Endodermal cell (in vitro differentiated cells): ENCODE data around the gene FRY. TPM values are rescaled to one million over a fixed set of nuclear protein-coding genes. Genes with fewer than 3 reads are reported as not detected.

Experiments used
- DNase-seq: peaks from one replicate; pipeline ENCODE4 v3.0.0-alpha.2; 2017
- H3K27ac ChIP-seq: 2 replicates; pipeline ENCODE4 v1.5.1; 2013; ENCODE audit warnings: mild to moderate bottlenecking, low read depth, low read length, moderate library complexity
- H3K27me3 ChIP-seq: 2 replicates; pipeline ENCODE4 v1.6.1; 2013; ENCODE audit warnings: mild to moderate bottlenecking, low read length, moderate library complexity; ENCODE audit not compliant: insufficient read depth, control insufficient read depth, poor library complexity, severe bottlenecking
- H3K36me3 ChIP-seq: 2 replicates; pipeline ENCODE4 v1.7.0; 2013; ENCODE audit warnings: mild to moderate bottlenecking, low read length, moderate library complexity; ENCODE audit not compliant: control insufficient read depth, insufficient read depth
- H3K4me1 ChIP-seq: one replicate; pipeline ENCODE4 v1.7.0; 2013; ENCODE audit warnings: low read length; ENCODE audit not compliant: control insufficient read depth, insufficient read depth
- H3K4me3 ChIP-seq: 2 replicates; pipeline ENCODE4 v1.5.1; 2013; ENCODE audit warnings: mild to moderate bottlenecking, low read length, moderate library complexity
- H3K9ac ChIP-seq: 2 replicates; pipeline ENCODE4 v1.6.1; 2013; ENCODE audit warnings: mild to moderate bottlenecking, low read length, moderate library complexity; ENCODE audit not compliant: poor library complexity, severe bottlenecking; ENCODE audit errors: extremely low read depth
- H3K9me3 ChIP-seq: 2 replicates; pipeline ENCODE4 v1.6.1; 2013; ENCODE audit warnings: mild to moderate bottlenecking, low read length, moderate library complexity; ENCODE audit not compliant: control insufficient read depth
- H3K27ac Mint-ChIP-seq: 2 replicates; pipeline ENCODE4 v1.8.0; 2020; ENCODE audit warnings: mixed read lengths
- H3K27me3 Mint-ChIP-seq: 2 replicates; pipeline ENCODE4 v1.8.0; 2021; ENCODE audit warnings: mild to moderate bottlenecking, mixed read lengths; ENCODE audit not compliant: insufficient read depth
- H3K36me3 Mint-ChIP-seq: 2 replicates; pipeline ENCODE4 v1.8.0; 2020; ENCODE audit warnings: low read depth, mixed read lengths
- H3K4me1 Mint-ChIP-seq: 2 replicates; pipeline ENCODE4 v1.8.0; 2020; ENCODE audit warnings: mixed read lengths
- H3K4me3 Mint-ChIP-seq: 2 replicates; pipeline ENCODE4 v1.8.0; 2020; ENCODE audit warnings: mild to moderate bottlenecking, moderate library complexity, mixed read lengths
- H3K9me3 Mint-ChIP-seq: 2 replicates; pipeline ENCODE4 v1.8.0; 2020; ENCODE audit warnings: mild to moderate bottlenecking, mixed read lengths
- WGBS, 2 experiments: methylation state at CpG; one replicate each; pipeline versions ENCODE4 v1.1.5 to v1.1.7; 2013; ENCODE audit warnings: missing lambda C conversion rate in 2 of 2, mixed read lengths in 1 of 2; ENCODE audit not compliant: insufficient coverage in 1 of 2, insufficient read length in 1 of 2; 5-methylcytosine and 5-hydroxymethylcytosine counted together
- total RNA-seq, 2 donors: library from RNA; stranded (reverse); fragmentation: NEBNext Ultra II Directional in 1 of 2; extraction: Animal tissue kit (Norgen Biotek cat#: 25700) in 1 of 2; gene quantifications; 2 replicates in 1 of 2; 3 replicates in 1 of 2; pipeline ENCODE4 v1.2.1, GENCODE V29; 2021
- TF ChIP-seq, protein P1 (sequence below): fragments of 200-600 bp; sonication (generic); conservative IDR thresholded peaks from 2 replicates; pipeline ENCODE4 v1.5.0; 2021; ENCODE audit warnings: antibody characterized with exemption, mild to moderate bottlenecking

The FRY gene
- total RNA-seq, 2 donors from 2014 or later, result 20.1 to 30.8 TPM

DNA sequence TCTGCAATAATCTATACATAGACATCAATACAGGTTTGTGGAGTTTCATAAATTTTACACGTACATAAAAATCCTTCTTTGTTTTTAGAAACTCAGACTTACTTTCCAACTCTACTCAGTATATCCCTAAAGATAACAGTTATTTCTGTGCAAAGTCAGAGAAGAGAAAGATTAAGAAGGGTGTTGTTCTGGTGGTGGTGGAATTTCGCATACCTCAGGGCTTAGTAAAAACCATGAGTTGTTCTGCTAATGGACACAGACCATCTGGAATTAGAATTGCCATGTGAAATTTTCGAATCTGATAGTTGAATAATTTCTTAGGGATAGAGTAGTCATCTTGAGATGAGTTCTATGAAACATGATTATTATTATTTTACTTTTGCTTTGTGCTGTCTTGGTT is 180.8 kb downstream of the FRY start:
- 78 to 100% methylated on average over 2 of the region's 3 CpGs for WGBS, 2 experiments
- no peaks in the 10 kb centered on the region for H3K9me3 ChIP-seq
- Mint-ChIP-seq H3K36me3 (peaks cover 16% of the 10 kb centered on the region), H3K27me3 (no peaks in the 10 kb centered on the region), H3K9me3 (no peaks in the 10 kb centered on the region), H3K4me3 (no peak overlapping the region), H3K27ac (no peak overlapping the region), H3K4me1 (peaks cover 7% of the 10 kb centered on the region)
- H3K4me1 ChIP-seq, result no peaks in the 10 kb centered on the region
- H3K36me3 ChIP-seq, result peaks cover 3% of the 10 kb centered on the region
- H3K27ac ChIP-seq, result no peak overlapping the region
- H3K4me3 ChIP-seq, result no peak overlapping the region
- TF ChIP-seq, protein P1, sequence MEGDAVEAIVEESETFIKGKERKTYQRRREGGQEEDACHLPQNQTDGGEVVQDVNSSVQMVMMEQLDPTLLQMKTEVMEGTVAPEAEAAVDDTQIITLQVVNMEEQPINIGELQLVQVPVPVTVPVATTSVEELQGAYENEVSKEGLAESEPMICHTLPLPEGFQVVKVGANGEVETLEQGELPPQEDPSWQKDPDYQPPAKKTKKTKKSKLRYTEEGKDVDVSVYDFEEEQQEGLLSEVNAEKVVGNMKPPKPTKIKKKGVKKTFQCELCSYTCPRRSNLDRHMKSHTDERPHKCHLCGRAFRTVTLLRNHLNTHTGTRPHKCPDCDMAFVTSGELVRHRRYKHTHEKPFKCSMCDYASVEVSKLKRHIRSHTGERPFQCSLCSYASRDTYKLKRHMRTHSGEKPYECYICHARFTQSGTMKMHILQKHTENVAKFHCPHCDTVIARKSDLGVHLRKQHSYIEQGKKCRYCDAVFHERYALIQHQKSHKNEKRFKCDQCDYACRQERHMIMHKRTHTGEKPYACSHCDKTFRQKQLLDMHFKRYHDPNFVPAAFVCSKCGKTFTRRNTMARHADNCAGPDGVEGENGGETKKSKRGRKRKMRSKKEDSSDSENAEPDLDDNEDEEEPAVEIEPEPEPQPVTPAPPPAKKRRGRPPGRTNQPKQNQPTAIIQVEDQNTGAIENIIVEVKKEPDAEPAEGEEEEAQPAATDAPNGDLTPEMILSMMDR, result no peak
- DNase-seq, result no peak
- H3K9ac ChIP-seq, result no peak overlapping the region
- H3K27me3 ChIP-seq, result no peaks in the 10 kb centered on the region

DNA sequence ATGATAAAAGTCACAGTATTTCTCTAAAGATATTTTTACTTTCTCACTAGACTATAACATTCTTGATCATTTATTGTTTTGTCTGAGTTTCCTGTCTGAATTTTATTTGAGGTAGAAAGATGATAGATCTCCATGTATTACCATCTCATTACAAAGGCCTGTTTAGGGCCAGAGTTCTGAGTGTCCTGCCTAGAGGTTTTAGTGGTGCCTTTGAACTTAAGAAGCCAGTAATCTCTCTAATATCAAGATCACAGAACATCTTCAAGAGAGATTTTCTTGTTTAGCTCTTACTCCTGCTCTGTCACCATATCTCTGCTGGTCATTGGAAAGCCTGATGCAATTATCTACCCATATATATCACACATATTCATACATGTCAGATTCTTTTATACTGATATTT is 182.1 kb downstream of the FRY start:
- Mint-ChIP-seq H3K9me3 (peaks cover 1% of the 10 kb centered on the region), H3K27ac (no peak overlapping the region), H3K4me3 (no peak overlapping the region), H3K4me1 (peaks cover 7% of the 10 kb centered on the region), H3K36me3 (peaks cover 21% of the 10 kb centered on the region), H3K27me3 (no peaks in the 10 kb centered on the region)
- H3K27ac ChIP-seq, result no peak overlapping the region
- no peak for DNase-seq
- no peaks in the 10 kb centered on the region for H3K9me3 ChIP-seq
- peaks cover 3% of the 10 kb centered on the region for H3K36me3 ChIP-seq
- H3K4me1 ChIP-seq, result no peaks in the 10 kb centered on the region
- H3K4me3 ChIP-seq, result no peak overlapping the region
- no peak overlapping the region for H3K9ac ChIP-seq
- TF ChIP-seq, protein P1, result no peak
- H3K27me3 ChIP-seq, result no peaks in the 10 kb centered on the region

DNA sequence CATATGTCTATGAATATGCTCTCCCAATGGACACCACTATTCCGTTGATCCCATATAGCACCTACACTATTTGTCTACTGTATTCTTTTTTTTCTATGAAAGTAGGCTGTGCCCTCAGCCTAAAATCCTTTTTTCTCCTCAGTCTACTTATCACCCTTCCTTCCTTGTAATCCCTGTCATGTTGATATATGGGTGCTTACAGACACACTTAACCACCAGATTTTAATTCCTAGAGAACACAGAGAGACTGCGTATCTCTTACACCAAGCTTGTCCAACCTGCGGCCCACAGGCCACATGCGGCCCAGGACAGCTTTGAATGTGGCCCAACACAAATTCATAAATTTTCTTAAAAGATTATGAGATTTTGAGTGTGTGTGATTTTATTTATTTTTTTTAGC is 182.5 kb downstream of the FRY start:
- no peak for DNase-seq
- H3K4me1 Mint-ChIP-seq, result peaks cover 7% of the 10 kb centered on the region
- no peak overlapping the region for H3K27ac Mint-ChIP-seq
- peaks cover 3% of the 10 kb centered on the region for H3K36me3 ChIP-seq
- no peak overlapping the region for H3K9ac ChIP-seq
- H3K4me3 ChIP-seq, result no peak overlapping the region
- H3K4me3 Mint-ChIP-seq, result no peak overlapping the region
- H3K4me1 ChIP-seq, result no peaks in the 10 kb centered on the region
- TF ChIP-seq, protein P1, result no peak
- H3K36me3 Mint-ChIP-seq, result peaks cover 21% of the 10 kb centered on the region
- WGBS, 2 experiments, result 96% methylated on average over 4 of the region's 4 CpGs; no CpG with 5 or more reads in 1 of the 2 experiments
- H3K9me3 Mint-ChIP-seq, result peaks cover 3% of the 10 kb centered on the region
- no peaks in the 10 kb centered on the region for H3K9me3 ChIP-seq
- H3K27ac ChIP-seq, result no peak overlapping the region
- no peaks in the 10 kb centered on the region for H3K27me3 Mint-ChIP-seq
- no peaks in the 10 kb centered on the region for H3K27me3 ChIP-seq
